Tibial artery (tissue), 4 donors: ENCODE results near the gene DOCK10.

ENCODE experiments used
- DNase-seq, 2 donors: peaks; one replicate each; pipeline ENCODE4 v3.0.0-alpha.2; 2019
- H3K27ac ChIP-seq, 2 donors: fragments of 200-600 bp; sonication (generic) in 1 of 2; 1 replicate in 1 of 2; 2 replicates in 1 of 2; pipeline ENCODE4 v1.5.1; 2018 to 2019; ENCODE audit warnings: mild to moderate bottlenecking in 1 of 2
- H3K27me3 ChIP-seq, 2 donors: fragments of 200-600 bp; sonication (generic) in 1 of 2; one replicate each; pipeline versions ENCODE4 v1.5.1 to v1.6.0; 2016 to 2019
- H3K36me3 ChIP-seq, 3 donors: fragments of 200-600 bp; sonication (generic) in 2 of 3; one replicate each; pipeline ENCODE4 v1.5.1; 2016 to 2019; ENCODE audit warnings: mild to moderate bottlenecking in 2 of 3
- H3K4me1 ChIP-seq, 4 donors: fragments of 200-600 bp; sonication (generic) in 2 of 4; 1 replicate in 3 of 4; 2 replicates in 1 of 4; pipeline ENCODE4 v1.5.1; 2016 to 2019
- H3K4me3 ChIP-seq, 2 donors: fragments of 200-600 bp; sonication (generic) in 1 of 2; 1 replicate in 1 of 2; 2 replicates in 1 of 2; pipeline ENCODE4 v1.5.1; 2018 to 2019; ENCODE audit warnings: mild to moderate bottlenecking in 2 of 2
- H3K9me3 ChIP-seq, 3 donors: fragments of 200-600 bp; sonication (generic) in 1 of 3; one replicate each; pipeline ENCODE4 v1.5.1; 2016 to 2019
- intact Hi-C: fragments of 100-400 bp; cut with DNase I; formaldehyde crosslinking; loops from one replicate; pipeline ENCODE4 v1.15.0; 2023; ENCODE audit warnings: low total_unique reads
- TF ChIP-seq, protein P1 (sequence below), 2 experiments: fragments of 200-600 bp in 1 of 2; fragments of 450-650 bp in 1 of 2; IDR thresholded peaks; one replicate each; pipeline ENCODE4 v1.5.1; 2017 to 2019; ENCODE audit warnings: antibody characterized with exemption in 2 of 2, mild to moderate bottlenecking in 1 of 2, moderate library complexity in 1 of 2

The DOCK10 gene

DNA sequence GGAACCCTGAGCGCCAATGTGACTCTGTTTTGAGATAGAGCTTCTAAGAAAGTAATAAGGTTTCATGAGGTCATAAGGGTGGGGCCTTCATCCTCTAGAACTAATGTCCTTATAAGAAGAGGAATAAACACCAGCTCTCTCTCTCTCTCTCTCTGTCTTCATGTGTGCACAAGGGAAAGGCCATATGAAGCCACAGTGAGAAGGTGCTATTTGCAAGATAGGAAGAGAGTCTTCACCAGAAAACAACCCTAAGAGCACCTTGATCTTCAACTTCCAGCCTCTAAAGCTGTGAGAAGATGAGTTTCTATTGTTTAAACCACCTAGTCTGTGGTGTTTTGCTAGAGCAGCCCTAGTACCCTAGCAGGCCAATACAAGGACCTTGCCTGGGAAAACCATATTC, 55.8 kb downstream of the DOCK10 start:
- TF ChIP-seq, protein P1, sequence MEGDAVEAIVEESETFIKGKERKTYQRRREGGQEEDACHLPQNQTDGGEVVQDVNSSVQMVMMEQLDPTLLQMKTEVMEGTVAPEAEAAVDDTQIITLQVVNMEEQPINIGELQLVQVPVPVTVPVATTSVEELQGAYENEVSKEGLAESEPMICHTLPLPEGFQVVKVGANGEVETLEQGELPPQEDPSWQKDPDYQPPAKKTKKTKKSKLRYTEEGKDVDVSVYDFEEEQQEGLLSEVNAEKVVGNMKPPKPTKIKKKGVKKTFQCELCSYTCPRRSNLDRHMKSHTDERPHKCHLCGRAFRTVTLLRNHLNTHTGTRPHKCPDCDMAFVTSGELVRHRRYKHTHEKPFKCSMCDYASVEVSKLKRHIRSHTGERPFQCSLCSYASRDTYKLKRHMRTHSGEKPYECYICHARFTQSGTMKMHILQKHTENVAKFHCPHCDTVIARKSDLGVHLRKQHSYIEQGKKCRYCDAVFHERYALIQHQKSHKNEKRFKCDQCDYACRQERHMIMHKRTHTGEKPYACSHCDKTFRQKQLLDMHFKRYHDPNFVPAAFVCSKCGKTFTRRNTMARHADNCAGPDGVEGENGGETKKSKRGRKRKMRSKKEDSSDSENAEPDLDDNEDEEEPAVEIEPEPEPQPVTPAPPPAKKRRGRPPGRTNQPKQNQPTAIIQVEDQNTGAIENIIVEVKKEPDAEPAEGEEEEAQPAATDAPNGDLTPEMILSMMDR (IDR thresholded peaks at IDR 0.05), result no peak
- H3K4me3 ChIP-seq, result no peak overlapping the region
- no peaks in the 10 kb centered on the region for H3K36me3 ChIP-seq
- no peaks in the 10 kb centered on the region for H3K9me3 ChIP-seq
- no peak for DNase-seq
- peaks cover 0 to 11% (median 2%) of the 10 kb centered on the region in 4 donors for H3K4me1 ChIP-seq
- H3K27me3 ChIP-seq, result no peaks in the 10 kb centered on the region
- H3K27ac ChIP-seq, result no peak overlapping the region
- intact Hi-C loops, result loop anchor here (10.0 kb wide), 1 partner anchor 92 kb away; no protein-coding TSS in a partner anchor

DNA sequence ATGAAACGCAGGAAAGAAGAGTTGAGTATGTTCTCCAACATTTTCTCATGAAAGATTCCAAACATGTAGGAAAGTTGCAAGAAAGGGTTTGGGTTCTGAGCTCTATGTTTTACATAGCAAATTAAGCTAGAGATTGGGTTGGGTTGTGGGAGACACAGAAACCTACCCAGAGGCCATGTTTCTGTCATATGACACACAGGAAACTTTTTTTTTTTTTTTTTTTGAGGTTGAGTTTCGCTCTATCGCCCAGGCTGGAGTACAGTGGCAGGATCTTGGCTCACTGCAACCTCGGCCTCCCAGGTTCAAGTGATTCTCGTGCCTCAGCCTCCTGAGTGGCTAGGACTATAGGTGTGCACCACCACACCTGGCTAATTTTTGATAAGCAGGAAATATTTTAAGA, 57.6 kb downstream of the DOCK10 start:
- no peak for DNase-seq
- TF ChIP-seq, protein P1 (IDR thresholded peaks at IDR 0.05), result no peak
- no peaks in the 10 kb centered on the region for H3K36me3 ChIP-seq
- intact Hi-C loops, result loop anchor here (5.0 to 10.0 kb wide), 2 partner anchors 47 to 90 kb away; no protein-coding TSS in a partner anchor
- peaks cover 0 to 18% (median 2%) of the 10 kb centered on the region in 4 donors for H3K4me1 ChIP-seq
- H3K27me3 ChIP-seq, result no peaks in the 10 kb centered on the region
- peak overlapping the region; percentile 83 to 85 for H3K27ac ChIP-seq
- no peaks in the 10 kb centered on the region for H3K9me3 ChIP-seq
- peak overlapping the region in 1 of 2 donors; percentile 51 for H3K4me3 ChIP-seq

DNA sequence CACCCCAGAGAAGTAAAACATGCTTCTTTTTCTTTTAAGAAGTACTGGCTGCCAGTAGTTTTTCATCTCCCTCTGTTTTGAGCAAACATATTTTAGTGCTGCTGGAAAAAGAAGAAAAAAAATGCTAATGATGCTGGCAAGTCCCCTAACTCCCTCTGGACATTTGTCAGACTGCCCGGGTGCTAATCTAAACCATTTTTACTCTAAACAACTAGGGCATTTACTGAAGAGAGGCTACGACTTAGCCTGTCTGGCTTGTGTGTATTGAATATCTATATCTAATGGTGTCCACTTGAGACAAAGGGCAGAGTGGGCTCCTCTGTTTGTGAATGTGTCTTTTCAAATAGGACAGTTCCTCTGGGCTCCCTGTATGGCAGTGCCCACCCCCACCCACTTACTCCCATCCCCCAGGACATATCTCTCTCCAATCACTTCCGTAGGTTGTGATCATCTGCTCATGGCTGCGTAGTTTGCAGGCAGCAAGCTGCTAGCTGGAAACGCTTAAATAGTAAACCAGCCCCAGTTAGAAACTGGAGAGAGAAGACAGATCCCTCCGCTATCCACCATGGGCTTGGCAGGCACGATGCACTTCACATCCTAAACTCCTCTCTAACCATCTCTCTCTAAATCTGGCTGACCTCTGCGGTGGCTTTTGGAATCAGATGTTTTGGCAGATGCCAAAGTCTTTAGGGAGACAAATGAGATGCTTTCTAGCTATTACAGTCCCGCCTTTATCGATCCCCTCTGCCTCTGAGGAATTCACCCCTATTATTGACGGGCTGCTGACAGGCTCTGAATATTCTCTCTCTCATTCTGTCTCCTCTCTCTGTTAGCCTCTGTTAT, 58.3 kb downstream of the DOCK10 start:
- Histone ChIP-seq H3K4me1 (peaks cover 0 to 26% (median 2%) of the 10 kb centered on the region in 4 donors), H3K27ac (peak overlapping the region; percentile 83 to 85), H3K36me3 (no peaks in the 10 kb centered on the region), H3K27me3 (no peaks in the 10 kb centered on the region), H3K9me3 (no peaks in the 10 kb centered on the region), H3K4me3 (peak overlapping the region; percentile 47 to 51)
- intact Hi-C loops, result loop anchor here (5.0 to 10.0 kb wide), 2 partner anchors 47 to 89 kb away; no protein-coding TSS in a partner anchor
- TF ChIP-seq, protein P1 (IDR thresholded peaks at IDR 0.05), result no peak
- DNase-seq, result peak in 1 of 2 donors; percentile 27

DNA sequence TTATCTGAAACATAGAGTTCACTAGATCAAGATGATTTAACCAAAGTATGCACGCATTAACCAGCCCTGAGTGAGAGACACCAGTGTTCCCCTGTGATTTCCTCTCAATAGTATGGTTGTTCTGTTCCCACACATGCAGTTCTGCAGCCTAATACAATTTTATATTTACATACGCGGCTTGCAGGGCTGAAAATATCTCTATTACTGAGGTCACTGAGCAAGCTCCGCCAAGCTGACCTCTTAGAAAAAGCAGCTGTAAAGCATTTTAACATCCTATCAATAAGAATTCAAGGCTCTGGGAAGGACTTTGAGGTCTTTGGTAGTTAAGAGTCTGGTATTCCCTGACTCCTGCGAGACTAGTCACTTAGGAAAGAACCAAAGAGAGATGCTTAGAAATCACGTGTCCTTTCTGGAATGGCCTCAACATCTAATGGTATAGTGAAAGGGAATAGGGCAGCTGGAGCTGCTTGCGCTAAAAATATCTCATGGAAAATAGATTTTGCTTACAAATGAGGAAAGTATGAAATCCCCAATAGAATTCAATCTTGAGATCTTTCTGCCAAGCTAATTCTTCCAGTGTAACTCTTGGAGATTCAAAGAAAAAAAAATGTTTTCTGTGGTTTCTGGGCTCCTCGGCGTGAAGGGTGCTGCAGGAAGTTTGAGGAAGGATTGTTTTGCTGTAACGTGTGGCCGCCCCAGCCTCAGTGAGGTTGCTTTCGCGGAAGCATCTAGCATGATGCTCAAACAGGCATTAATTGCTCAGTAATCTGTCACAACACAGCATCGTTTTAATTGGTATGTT, 59.2 kb downstream of the DOCK10 start:
- TF ChIP-seq, protein P1 (IDR thresholded peaks at IDR 0.05), result no peak
- intact Hi-C loops, result loop anchor here (5.0 to 10.0 kb wide), 2 partner anchors 46 to 88 kb away; no protein-coding TSS in a partner anchor
- peak overlapping the region; percentile 83 to 85 for H3K27ac ChIP-seq
- H3K27me3 ChIP-seq, result no peaks in the 10 kb centered on the region
- H3K9me3 ChIP-seq, result no peaks in the 10 kb centered on the region
- no peaks in the 10 kb centered on the region for H3K36me3 ChIP-seq
- no peak for DNase-seq
- peak overlapping the region; percentile 47 to 51 for H3K4me3 ChIP-seq
- H3K4me1 ChIP-seq, result peaks cover 0 to 34% (median 5%) of the 10 kb centered on the region in 4 donors

DNA sequence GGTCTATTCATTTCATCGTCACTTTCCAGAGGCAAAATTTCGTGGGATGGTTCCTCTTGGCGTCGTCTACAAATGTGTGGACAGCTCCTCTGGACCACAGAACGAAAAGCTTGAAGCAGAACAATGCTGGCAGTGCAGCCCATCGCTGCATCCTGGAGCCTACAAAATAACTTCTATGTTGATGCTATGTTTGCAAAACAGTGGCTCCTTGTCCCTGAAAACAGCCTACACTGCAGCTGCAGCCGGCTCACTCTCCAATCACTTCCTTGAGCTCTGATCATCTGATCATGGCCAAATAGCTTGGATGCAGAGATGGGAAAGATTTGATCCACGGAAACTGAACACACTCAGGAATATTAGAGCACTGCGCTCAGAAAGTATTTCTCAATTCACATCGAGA, 60.0 kb downstream of the DOCK10 start:
- H3K27ac ChIP-seq, result peak overlapping the region; percentile 83 to 85
- TF ChIP-seq, protein P1 (IDR thresholded peaks at IDR 0.05), result no peak
- peak overlapping the region; percentile 47 to 51 for H3K4me3 ChIP-seq
- H3K36me3 ChIP-seq, result no peaks in the 10 kb centered on the region
- peaks cover 0 to 43% (median 7%) of the 10 kb centered on the region in 4 donors for H3K4me1 ChIP-seq
- intact Hi-C loops, result loop anchor here (5.0 to 10.0 kb wide), 2 partner anchors 45 to 87 kb away; no protein-coding TSS in a partner anchor
- no peaks in the 10 kb centered on the region for H3K9me3 ChIP-seq
- no peaks in the 10 kb centered on the region for H3K27me3 ChIP-seq
- peak in 1 of 2 donors; percentile 67 for DNase-seq
